Measurements from ENCODE around the gene OR13J1.

GRCh38 chr9:35847792-35848572, 22.2 kb downstream of the OR13J1 start:
- TF ChIP-seq, protein P1, sequence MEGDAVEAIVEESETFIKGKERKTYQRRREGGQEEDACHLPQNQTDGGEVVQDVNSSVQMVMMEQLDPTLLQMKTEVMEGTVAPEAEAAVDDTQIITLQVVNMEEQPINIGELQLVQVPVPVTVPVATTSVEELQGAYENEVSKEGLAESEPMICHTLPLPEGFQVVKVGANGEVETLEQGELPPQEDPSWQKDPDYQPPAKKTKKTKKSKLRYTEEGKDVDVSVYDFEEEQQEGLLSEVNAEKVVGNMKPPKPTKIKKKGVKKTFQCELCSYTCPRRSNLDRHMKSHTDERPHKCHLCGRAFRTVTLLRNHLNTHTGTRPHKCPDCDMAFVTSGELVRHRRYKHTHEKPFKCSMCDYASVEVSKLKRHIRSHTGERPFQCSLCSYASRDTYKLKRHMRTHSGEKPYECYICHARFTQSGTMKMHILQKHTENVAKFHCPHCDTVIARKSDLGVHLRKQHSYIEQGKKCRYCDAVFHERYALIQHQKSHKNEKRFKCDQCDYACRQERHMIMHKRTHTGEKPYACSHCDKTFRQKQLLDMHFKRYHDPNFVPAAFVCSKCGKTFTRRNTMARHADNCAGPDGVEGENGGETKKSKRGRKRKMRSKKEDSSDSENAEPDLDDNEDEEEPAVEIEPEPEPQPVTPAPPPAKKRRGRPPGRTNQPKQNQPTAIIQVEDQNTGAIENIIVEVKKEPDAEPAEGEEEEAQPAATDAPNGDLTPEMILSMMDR (IDR thresholded peaks at IDR 0.05) = no peak
- TF ChIP-seq POLR2A (IDR thresholded peaks at IDR 0.05) (no peak), POLR2AphosphoS5 (IDR thresholded peaks at IDR 0.05) (no peak)

Measured in breast epithelium (tissue), 3 donors.